ENCODE measurements around the gene PEX6. TPM values are rescaled to one million over a fixed set of nuclear protein-coding genes. Genes with fewer than 3 reads are reported as not detected.

Gene PEX6
- total and polyA plus RNA-seq, 8 donors: 5.5 to 118 (median 15.7) TPM

DNA sequence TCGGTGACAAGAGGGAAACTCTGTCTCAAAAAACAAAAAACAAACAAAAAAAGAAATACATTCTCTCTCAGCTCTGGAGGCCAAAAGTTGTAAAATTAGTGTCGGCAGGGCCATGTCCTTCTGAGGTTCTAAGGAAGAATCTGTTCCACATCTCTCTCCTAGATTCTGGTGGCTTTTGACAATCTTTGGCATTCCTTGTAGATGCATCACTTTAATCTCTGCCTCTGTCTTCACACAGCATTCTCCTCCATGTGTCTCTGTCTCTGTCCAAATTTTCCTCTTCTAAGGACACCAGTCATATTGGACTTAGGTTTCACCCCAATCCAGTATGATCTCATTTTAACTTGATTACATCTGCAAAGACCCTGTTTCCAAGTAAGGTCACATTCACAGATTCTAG lies 14.5 kb upstream of the PEX6 start:
- Histone ChIP-seq H3K27me3 (no peaks in the 10 kb centered on the region), H3K4me1 (peaks cover 0 to 20% (median 4%) of the 10 kb centered on the region in 4 donors), H3K36me3 (peaks cover 15 to 50% (median 45%) of the 10 kb centered on the region in 4 donors), H3K4me3 (no peak overlapping the region), H3K27ac (no peak overlapping the region), H3K9me3 (no peaks in the 10 kb centered on the region)
- TF ChIP-seq EP300 (IDR thresholded peaks at IDR 0.05): no peak
- TF ChIP-seq POLR2AphosphoS5 (IDR thresholded peaks at IDR 0.05): no peak
- no peak for TF ChIP-seq POLR2A (IDR thresholded peaks at IDR 0.05)
- TF ChIP-seq, protein P1, sequence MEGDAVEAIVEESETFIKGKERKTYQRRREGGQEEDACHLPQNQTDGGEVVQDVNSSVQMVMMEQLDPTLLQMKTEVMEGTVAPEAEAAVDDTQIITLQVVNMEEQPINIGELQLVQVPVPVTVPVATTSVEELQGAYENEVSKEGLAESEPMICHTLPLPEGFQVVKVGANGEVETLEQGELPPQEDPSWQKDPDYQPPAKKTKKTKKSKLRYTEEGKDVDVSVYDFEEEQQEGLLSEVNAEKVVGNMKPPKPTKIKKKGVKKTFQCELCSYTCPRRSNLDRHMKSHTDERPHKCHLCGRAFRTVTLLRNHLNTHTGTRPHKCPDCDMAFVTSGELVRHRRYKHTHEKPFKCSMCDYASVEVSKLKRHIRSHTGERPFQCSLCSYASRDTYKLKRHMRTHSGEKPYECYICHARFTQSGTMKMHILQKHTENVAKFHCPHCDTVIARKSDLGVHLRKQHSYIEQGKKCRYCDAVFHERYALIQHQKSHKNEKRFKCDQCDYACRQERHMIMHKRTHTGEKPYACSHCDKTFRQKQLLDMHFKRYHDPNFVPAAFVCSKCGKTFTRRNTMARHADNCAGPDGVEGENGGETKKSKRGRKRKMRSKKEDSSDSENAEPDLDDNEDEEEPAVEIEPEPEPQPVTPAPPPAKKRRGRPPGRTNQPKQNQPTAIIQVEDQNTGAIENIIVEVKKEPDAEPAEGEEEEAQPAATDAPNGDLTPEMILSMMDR (IDR thresholded peaks at IDR 0.05): no peak
- DNase-seq: no peak
- WGBS, 5 donors: 90 to 95% (median 93%) methylated on average over 2 of the region's 2 CpGs
- intact Hi-C loops (cut with DNase I; ENCODE audit: low total_unique reads): no loop called here

DNA sequence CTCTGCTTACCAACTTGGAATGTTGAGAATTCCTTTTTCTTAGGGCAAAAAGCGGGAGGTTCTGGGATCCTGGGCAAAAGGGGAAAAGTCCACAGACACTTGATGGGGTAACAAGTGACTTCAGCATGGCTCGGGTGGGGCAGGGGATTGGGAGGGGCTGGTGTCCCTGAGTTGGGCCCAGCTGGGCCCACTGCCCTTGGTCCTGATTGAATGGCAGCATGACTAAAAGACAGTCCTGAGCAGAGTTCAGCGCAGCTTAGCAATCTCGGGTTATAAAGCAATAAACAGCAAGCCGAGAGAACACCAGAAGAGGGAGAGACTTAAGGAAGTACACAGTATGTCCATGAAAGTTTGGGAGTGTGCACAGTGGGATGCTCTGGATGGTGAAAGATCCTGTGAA lies 10.9 kb upstream of the PEX6 start:
- no peaks in the 10 kb centered on the region for H3K27me3 ChIP-seq
- H3K4me3 ChIP-seq: no peak overlapping the region
- H3K4me1 ChIP-seq: peaks cover 31 to 43% (median 35%) of the 10 kb centered on the region in 4 donors
- H3K27ac ChIP-seq: no peak overlapping the region
- intact Hi-C loops (cut with DNase I; ENCODE audit: low total_unique reads): no loop called here
- WGBS, 5 donors: 86 to 95% (median 93%) methylated on average over 5 of the region's 5 CpGs
- H3K36me3 ChIP-seq: peaks cover 15 to 50% (median 42%) of the 10 kb centered on the region in 4 donors
- no peaks in the 10 kb centered on the region for H3K9me3 ChIP-seq
- DNase-seq: no peak
- TF ChIP-seq POLR2A (IDR thresholded peaks at IDR 0.05): no peak
- TF ChIP-seq, protein P1 (IDR thresholded peaks at IDR 0.05): no peak
- TF ChIP-seq POLR2AphosphoS5 (IDR thresholded peaks at IDR 0.05): no peak
- no peak for TF ChIP-seq EP300 (IDR thresholded peaks at IDR 0.05)

DNA sequence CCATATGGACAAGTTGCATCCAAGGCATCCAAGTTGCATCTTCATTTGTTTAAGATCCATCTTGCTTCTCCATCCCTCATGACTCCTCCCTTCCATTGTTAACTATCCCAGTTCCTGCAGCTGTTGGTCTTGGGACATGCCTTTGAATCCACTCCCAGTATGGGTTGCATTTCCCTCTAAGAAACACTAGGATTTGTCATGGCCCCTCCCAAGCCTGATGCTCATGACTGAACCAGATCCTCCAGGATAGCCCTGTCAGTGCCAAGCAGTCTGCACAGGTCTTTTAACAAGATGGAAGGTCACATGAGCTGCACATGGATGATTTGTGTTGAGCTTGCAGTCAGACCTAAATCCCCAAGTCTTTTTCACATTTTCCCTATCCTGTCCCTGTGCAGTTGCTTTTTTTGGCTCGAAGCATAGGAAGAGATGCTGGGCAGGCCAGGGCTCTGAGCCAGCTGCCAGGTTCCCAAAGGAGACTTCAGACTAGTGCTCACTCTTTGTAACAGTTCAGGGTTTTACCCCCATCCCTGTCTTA lies 9.6 kb upstream of the PEX6 start:
- DNase-seq: no peak
- Histone ChIP-seq H3K4me3 (no peak overlapping the region), H3K36me3 (peaks cover 15 to 46% (median 36%) of the 10 kb centered on the region in 4 donors), H3K27me3 (no peaks in the 10 kb centered on the region), H3K4me1 (peaks cover 32 to 49% (median 41%) of the 10 kb centered on the region in 4 donors), H3K27ac (no peak overlapping the region), H3K9me3 (no peaks in the 10 kb centered on the region)
- intact Hi-C loops (cut with DNase I; ENCODE audit: low total_unique reads): no loop called here
- TF ChIP-seq, protein P1 (IDR thresholded peaks at IDR 0.05): no peak
- TF ChIP-seq POLR2AphosphoS5 (IDR thresholded peaks at IDR 0.05) (no peak), POLR2A (IDR thresholded peaks at IDR 0.05) (no peak), EP300 (IDR thresholded peaks at IDR 0.05) (no peak)
- 48 to 78% (median 60%) methylated on average over 1 of the region's 1 CpG for WGBS, 5 donors

DNA sequence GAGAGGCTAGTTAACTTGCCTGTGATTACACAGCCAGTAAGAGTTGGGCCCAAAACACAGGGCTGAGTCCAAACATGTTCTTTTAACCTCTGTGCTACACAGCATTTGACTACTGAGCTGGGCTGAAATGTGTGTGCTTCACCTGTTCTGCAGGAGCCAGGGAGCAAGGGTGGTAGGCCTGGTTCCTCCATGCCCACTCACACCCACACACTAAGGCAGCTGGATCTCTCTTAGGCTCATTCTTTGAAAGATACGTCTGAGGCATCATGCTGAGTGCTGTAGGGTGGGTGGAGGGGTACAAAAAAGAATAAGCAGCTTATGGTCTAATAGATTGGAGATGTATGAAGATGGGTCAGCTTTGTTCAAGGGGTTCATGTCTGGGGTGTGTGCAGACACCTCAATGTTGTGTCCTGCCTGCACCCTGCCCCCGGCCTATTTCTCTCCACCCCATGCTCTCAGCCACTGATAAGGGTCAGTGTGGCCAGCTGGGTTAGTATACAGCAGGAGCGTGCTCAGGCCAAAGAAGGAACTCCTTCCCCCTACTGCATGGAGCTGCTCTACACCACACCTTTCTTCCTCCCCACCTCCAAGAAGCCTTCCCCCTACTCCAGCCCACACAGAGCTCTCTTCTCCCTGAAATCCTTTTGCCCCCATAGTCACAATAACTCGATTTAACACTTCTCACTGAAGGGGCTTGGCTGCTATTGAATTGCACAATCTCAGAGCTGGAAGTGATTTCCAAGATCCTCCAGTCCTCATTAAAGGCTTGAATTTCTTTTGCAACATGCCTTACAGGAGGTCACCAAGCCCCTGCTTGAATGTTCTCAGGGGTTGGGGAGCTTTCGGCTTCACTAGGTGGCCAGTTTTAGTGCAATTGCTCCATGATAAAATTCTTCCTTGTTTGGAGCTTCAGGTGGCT lies 8.8 kb upstream of the PEX6 start:
- 49 to 71% (median 66%) methylated on average over 5 of the region's 5 CpGs for WGBS, 5 donors
- Histone ChIP-seq H3K27ac (peak overlapping the region in 1 of 5 donors; percentile 16), H3K36me3 (peaks cover 15 to 39% (median 34%) of the 10 kb centered on the region in 4 donors), H3K9me3 (no peaks in the 10 kb centered on the region), H3K27me3 (no peaks in the 10 kb centered on the region), H3K4me1 (peaks cover 32 to 53% (median 46%) of the 10 kb centered on the region in 4 donors), H3K4me3 (no peak overlapping the region)
- intact Hi-C loops (cut with DNase I; ENCODE audit: low total_unique reads): no loop called here
- no peak for TF ChIP-seq POLR2AphosphoS5 (IDR thresholded peaks at IDR 0.05)
- DNase-seq: no peak
